ENCODE results near the gene UBAC1. TPM values are rescaled to one million over a fixed set of nuclear protein-coding genes. Genes with fewer than 3 reads are reported as not detected.

The UBAC1 gene
- total and polyA plus RNA-seq, 10 of the 15 experiments (the other 5 are each of a cell fraction or from before 2014, with no cell fraction given) = 16.7 to 54.6 (median 38.5) TPM

DNA sequence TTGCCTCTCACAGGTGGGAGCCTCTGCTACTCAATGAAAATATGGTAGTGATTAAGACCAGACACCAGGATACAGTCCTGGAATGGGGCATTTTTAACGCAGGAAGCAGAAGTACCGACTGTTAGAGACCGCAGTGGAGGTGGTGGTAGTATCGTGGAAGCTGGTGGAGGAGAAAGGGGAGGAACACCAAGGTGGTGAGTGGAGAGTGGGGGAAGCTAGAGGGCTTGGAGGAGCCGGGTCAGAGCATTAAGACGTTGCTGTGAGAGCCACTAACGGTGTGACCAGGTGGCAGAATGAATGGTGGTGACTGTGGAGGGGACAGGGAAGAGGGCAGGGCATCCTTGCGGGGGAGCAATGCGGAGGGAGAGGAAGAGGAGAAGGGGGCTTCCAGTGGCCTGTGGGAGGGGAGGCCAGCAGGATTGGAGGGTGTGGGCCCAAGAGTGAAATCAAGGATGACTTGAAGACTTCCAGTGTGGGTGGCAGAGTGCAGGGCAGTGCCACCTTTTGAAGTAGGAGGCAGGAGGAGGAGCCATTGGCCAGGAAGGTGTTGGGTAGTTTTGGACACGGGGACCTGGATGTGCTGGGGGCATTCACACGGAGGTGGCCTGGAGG lies 1.6 kb upstream of the UBAC1 start:
- no peak overlapping the region for H3K4me2 ChIP-seq (ENCODE audit: control insufficient read depth, insufficient read depth)
- no peak overlapping the region for H3K27ac ChIP-seq (ENCODE audit: control insufficient read depth, insufficient read depth)
- ChIA-PET RAD21 (ENCODE audit: unreplicated experiment) (no interaction called here), POLR2A (interaction anchor here (0.6 kb wide), 1 partner anchor 93 kb away, joined by 5 read pairs; no protein-coding TSS in a partner anchor), CTCF (interaction anchor here (1.8 kb wide), 1 partner anchor 160 kb away, joined by 5 read pairs; no protein-coding TSS in a partner anchor), SMC1A (ENCODE audit: uncharacterized antibody, unreplicated experiment) (no interaction called here)
- no peak overlapping the region for H3K9ac ChIP-seq (ENCODE audit: control insufficient read depth, insufficient read depth, low read length)
- no peaks in the 10 kb centered on the region for H3K36me3 ChIP-seq (ENCODE audit: control insufficient read depth in 2 of 2, insufficient read depth in 2 of 2, low read length in 1 of 2)
- DNase-seq (ENCODE audit: low read depth, low spot score) (no peak), ATAC-seq (no peak), FAIRE-seq (no peak)
- H2AFZ ChIP-seq (ENCODE audit: control insufficient read depth, low read depth, low read length) = no peak overlapping the region
- WGBS (ENCODE audit: insufficient coverage, insufficient replicate concordance, low lambda C conversion rate, missing lambda C conversion rate) = 24% methylated on average over 11 of the region's 11 CpGs
- in situ Hi-C loops (cut with MboI) (loop anchor here (5.0 kb wide), 1 partner anchor 159 kb away; no protein-coding TSS in a partner anchor), intact Hi-C loops (cut with micrococcal nuclease; ENCODE audit: unreplicated experiment) (loop anchor here (5.0 to 10.0 kb wide), 2 partner anchors 56 to 322 kb away; partner anchors contain the start of gene CAMSAP1)
- no peak for TF ChIP-seq GATAD2B (conservative IDR thresholded peaks at IDR 0.05; ENCODE audit: low read depth)
- no peak for TF ChIP-seq HDAC2 (IDR thresholded peaks at IDR 0.05)
- no peak for TF ChIP-seq CBFB (IDR thresholded peaks at IDR 0.05; ENCODE audit: low read depth)
- no peak for TF ChIP-seq IKZF2 (IDR thresholded peaks at IDR 0.05)
- no peaks in the 10 kb centered on the region for H3K9me3 ChIP-seq (replicated peaks; ENCODE audit: control insufficient read depth, insufficient read depth, low read length)
- no peak overlapping the region for H3K4me3 ChIP-seq
- H4K20me1 ChIP-seq (ENCODE audit: control insufficient read depth, insufficient read depth) = peaks cover 4% of the 10 kb centered on the region; the same call in 1 of the 2 replicates
- peaks cover 9% of the 10 kb centered on the region for H3K4me1 ChIP-seq (ENCODE audit: control insufficient read depth, insufficient read depth, low read length)
- peaks cover 26% of the 10 kb centered on the region for H3K79me2 ChIP-seq (ENCODE audit: control insufficient read depth, insufficient read depth, low read length)
- no peaks in the 10 kb centered on the region; a peak in 1 of 4 replicates for H3K27me3 ChIP-seq (replicated peaks in 1 of 2; ENCODE audit: control insufficient read depth in 2 of 2, insufficient read depth in 2 of 2, low read length in 1 of 2)
- no TSS peak for BruUV-seq (replicated peaks)
